Upper lobe of right lung (tissue), 1 donor: ENCODE data around the gene ITPR3. TPM values are rescaled to one million over a fixed set of nuclear protein-coding genes. Genes with fewer than 3 reads are reported as not detected.

Source experiments
- ATAC-seq: fragments of 200-7000 bp; cut with Tn5 transposase; one replicate; pipeline ENCODE4 v1.9.1; 2020; ENCODE audit warnings: mild to moderate bottlenecking, moderate library complexity
- DNase-seq: peaks from one replicate; pipeline ENCODE4 v3.0.0-alpha.2; 2020
- H3K27ac ChIP-seq: fragments of 200-600 bp; one replicate; pipeline ENCODE4 v1.8.0; 2022
- H3K27me3 ChIP-seq: fragments of 200-600 bp; one replicate; pipeline ENCODE4 v1.8.0; 2022; ENCODE audit warnings: mild to moderate bottlenecking
- H3K36me3 ChIP-seq: fragments of 200-600 bp; one replicate; pipeline ENCODE4 v1.8.0; 2022
- H3K4me1 ChIP-seq: fragments of 200-600 bp; one replicate; pipeline ENCODE4 v1.8.0; 2022
- H3K4me3 ChIP-seq: fragments of 200-600 bp; one replicate; pipeline ENCODE4 v1.8.0; 2022; ENCODE audit warnings: mild to moderate bottlenecking
- H3K9me3 ChIP-seq: fragments of 200-600 bp; one replicate; pipeline ENCODE4 v1.8.0; 2022
- CTCF ChIP-seq: fragments of 200-600 bp; IDR thresholded peaks from one replicate; pipeline ENCODE4 v1.8.0; 2022; ENCODE audit warnings: antibody characterized with exemption
- intact Hi-C: fragments of 100-400 bp; cut with DNase I; formaldehyde crosslinking; loops from one replicate; pipeline ENCODE4 v1.11.0; 2022
- total RNA-seq: library from RNA; stranded (reverse); fragmentation: NEBNext Ultra II Directional; extraction: Animal tissue kit (Norgen Biotek cat#: 25700); gene quantifications from one replicate; pipeline ENCODE4 v1.2.1, GENCODE V29; 2021
- donor health status: DM: no; HTN: yes; CAD: no; lungs with severe emphysema.

Gene ITPR3
- total RNA-seq, 1 donor from 2014 or later, result 111 TPM

DNA sequence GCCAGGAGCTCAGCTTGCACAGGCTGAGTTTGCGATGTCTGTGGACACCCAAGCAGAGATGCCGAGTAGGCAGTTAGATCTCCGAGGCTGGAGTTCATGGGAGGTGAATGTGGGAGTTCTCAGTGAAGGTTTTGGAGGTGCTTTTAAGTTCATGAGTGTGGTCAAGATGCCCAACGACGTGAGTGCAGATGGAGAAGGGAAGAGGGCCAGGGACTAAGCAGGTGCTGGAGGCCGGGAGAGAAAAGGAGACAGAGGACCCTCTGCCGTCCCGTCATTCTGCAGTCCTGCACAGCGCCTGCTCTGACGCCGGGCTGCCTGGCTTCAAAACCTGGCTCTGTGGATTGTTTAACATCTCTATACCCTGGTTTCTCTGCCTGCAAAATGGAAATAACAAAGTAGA, 15.5 kb downstream of the ITPR3 start:
- DNase-seq (no peak), ATAC-seq (no peak)
- Histone ChIP-seq H3K9me3 (no peaks in the 10 kb centered on the region), H3K27ac (no peak overlapping the region), H3K4me1 (peaks cover 35% of the 10 kb centered on the region), H3K27me3 (no peaks in the 10 kb centered on the region), H3K4me3 (no peak overlapping the region), H3K36me3 (peaks cover 9% of the 10 kb centered on the region)
- no peak for TF ChIP-seq CTCF
- intact Hi-C loops, result no loop called here

DNA sequence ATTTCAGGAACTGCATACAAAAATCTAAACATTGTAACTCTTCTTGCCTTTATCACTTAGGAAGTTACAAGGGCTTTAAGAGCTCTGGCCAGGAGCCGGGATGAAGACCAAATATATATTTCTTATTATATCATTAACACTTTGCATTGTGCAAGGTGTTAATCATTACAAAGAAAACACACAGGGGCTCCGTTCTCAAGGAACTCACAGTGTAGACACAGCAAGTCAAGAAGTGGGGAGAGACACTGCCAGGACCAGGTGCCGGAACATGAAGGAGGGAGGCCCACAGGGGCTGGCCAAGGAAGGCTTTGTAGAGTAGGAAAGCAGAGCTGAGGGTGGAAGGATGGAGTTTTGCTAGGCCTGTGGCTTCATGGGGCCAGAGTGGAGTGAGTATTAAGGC, 17.4 kb downstream of the ITPR3 start:
- ATAC-seq (peak; percentile 69), DNase-seq (peak; percentile 82)
- H3K27ac ChIP-seq, result no peak overlapping the region
- H3K27me3 ChIP-seq, result no peaks in the 10 kb centered on the region
- no peaks in the 10 kb centered on the region for H3K9me3 ChIP-seq
- no peak for TF ChIP-seq CTCF
- no peak overlapping the region for H3K4me3 ChIP-seq
- peaks cover 19% of the 10 kb centered on the region for H3K4me1 ChIP-seq
- peaks cover 9% of the 10 kb centered on the region for H3K36me3 ChIP-seq
- intact Hi-C loops, result no loop called here

- H3K9me3 ChIP-seq, result no peaks in the 10 kb centered on the region
- no peak overlapping the region for H3K27ac ChIP-seq
- no peaks in the 10 kb centered on the region for H3K27me3 ChIP-seq
- no peak overlapping the region for H3K4me3 ChIP-seq
- intact Hi-C loops, result no loop called here
- TF ChIP-seq CTCF, result no peak
- no peak for ATAC-seq
- peaks cover 9% of the 10 kb centered on the region for H3K36me3 ChIP-seq
- DNase-seq, result no peak
- peaks cover 11% of the 10 kb centered on the region for H3K4me1 ChIP-seq
These were observed 18.4 kb downstream of the ITPR3 start for GRCh38 chr6:33639559-33639958.

DNA sequence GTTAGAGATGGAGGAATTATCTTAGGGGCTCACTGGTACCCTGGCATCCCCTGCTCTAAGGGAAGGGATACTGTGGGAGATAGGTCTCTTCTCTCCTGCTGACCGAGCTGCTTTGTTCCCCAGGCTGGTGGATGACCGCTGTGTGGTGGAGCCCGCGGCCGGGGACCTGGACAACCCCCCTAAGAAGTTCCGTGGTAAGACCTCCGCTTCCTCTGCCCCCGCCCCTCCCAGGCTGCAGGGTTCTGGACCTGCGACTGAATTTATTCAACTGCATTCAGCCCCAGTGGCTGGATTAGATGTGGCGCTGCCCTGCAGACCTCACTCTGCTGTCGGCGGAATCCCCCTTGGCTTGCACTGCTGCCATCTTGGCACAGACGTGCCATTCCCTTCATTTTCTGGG, 19.2 kb downstream of the ITPR3 start:
- intact Hi-C loops, result no loop called here
- no peak for DNase-seq
- Histone ChIP-seq H3K36me3 (peaks cover 9% of the 10 kb centered on the region), H3K4me1 (peaks cover 3% of the 10 kb centered on the region), H3K27ac (no peak overlapping the region), H3K27me3 (no peaks in the 10 kb centered on the region), H3K9me3 (no peaks in the 10 kb centered on the region), H3K4me3 (no peak overlapping the region)
- no peak for ATAC-seq
- no peak for TF ChIP-seq CTCF

DNA sequence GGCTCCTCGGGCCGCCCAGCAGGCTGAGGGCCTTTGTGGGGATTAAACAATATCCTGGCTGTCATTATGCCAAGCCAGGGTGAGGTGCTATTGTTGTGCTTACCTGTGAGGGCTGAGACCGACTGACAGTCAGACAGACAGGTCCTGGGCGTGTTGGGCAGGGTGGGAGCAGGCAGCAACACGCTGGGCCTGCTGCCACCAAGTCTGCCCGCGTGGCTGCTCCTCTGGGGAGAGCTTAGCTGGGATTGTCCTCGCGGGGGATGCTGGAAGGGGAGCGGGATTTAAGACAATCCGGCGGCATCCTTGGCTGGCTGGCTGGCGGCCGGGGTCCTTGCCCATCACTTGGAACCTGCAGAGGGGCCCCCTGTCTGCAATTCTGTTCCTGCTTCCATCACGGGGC, 20.0 kb downstream of the ITPR3 start:
- ATAC-seq (no peak), DNase-seq (no peak)
- Histone ChIP-seq H3K27ac (no peak overlapping the region), H3K4me1 (no peaks in the 10 kb centered on the region), H3K4me3 (no peak overlapping the region), H3K36me3 (peaks cover 9% of the 10 kb centered on the region), H3K9me3 (no peaks in the 10 kb centered on the region), H3K27me3 (no peaks in the 10 kb centered on the region)
- no peak for TF ChIP-seq CTCF
- intact Hi-C loops, result no loop called here

DNA sequence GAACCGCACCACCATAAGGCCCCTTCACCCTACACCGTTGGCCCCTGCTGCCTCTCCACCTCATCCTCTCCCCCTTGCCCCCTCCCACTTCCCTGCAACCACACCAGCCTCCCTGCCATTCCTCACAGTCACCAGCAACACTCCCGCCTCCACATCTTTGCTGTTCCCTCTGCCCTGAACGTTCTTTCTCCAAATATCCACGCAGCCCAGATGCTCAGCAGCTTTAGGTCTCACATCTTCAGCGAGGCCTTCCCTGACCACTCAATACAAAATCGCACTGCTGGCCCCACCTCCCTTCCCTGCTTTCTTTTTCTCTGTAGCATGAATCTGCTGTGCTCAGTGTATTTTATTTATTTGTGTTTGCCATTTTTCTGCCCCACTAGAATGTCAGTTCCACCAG, 20.5 kb downstream of the ITPR3 start:
- no peak for ATAC-seq
- H3K4me1 ChIP-seq, result no peaks in the 10 kb centered on the region
- no peak for DNase-seq

More for the DNA sequence above, 20.5 kb downstream of the ITPR3 start:
- intact Hi-C loops, result no loop called here
- no peak for TF ChIP-seq CTCF
- Histone ChIP-seq H3K27me3 (no peaks in the 10 kb centered on the region), H3K27ac (no peak overlapping the region), H3K4me3 (no peak overlapping the region), H3K9me3 (no peaks in the 10 kb centered on the region), H3K36me3 (peaks cover 9% of the 10 kb centered on the region)
